ENCODE measurements around the gene PDE4D. TPM values are rescaled to one million over a fixed set of nuclear protein-coding genes. Genes with fewer than 3 reads are reported as not detected.
A peak's percentile ranks its signal among the peaks of the same experiment; 100 is the strongest.

The PDE4D gene
- total and polyA plus RNA-seq, 11 donors: 5.2 to 68.3 (median 42.1) TPM

DNA sequence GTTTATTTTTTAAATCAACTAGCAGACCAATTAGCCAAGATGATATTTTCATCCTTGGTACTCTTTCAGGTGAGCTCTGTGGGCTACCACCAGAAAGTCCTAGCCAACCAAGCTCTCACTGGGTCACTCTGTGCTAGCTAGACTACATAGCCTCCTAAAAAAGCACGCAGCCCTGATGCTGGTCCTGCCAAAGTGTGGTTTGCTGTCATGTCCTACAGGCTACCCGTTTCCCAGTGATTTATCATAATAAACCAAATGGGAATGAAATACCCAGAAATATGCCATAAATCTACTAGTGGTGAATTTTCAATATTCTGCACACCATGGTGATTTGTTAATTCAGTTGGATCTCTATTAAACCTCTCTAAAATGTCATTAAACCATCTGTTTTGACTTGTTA, 829.2 kb downstream of the PDE4D start:
- no peak for ATAC-seq
- H3K27ac ChIP-seq: no peak overlapping the region

DNA sequence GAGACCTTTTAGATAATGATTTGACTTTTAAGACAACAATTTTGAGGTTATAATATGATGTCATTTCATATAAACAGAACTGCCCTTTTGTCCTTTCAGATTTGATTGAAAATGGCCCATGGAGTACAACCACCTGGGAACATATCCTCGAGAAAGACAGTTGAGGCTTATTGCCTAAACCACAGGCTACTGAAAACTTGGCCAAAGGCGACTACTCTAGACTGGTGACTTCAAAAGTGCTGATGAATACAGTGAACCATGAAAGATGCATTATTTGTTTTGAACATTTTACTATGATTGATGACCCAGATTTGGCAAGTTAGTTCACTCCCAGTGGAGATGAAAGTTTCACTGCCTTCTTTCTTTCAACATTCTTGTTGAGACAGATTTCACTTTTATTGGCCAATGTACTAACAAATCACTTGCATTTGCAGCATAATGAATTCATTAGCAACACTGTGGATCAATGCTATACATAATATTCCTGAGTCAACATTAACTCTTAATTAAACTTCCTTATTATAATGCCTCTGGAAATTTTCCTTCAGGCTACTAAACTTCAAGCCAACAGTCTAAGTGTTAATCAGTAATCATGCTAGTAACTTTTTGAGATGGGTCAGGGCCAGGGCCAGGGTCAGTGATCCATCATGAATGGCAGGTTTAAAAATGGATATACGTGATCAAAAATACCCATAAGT, 830.4 kb downstream of the PDE4D start:
- Histone ChIP-seq H3K36me3 (no peaks in the 10 kb centered on the region), H3K4me3 (no peak overlapping the region), H3K27ac (no peak overlapping the region), H3K4me1 (peaks cover 0 to 7% (median 0%) of the 10 kb centered on the region in 12 donors), H3K27me3 (no peaks in the 10 kb centered on the region), H3K9me3 (no peaks in the 10 kb centered on the region)
- ATAC-seq (peak in 1 of 4 donors; percentile 74), DNase-seq (no peak)
- TF ChIP-seq, protein P1, sequence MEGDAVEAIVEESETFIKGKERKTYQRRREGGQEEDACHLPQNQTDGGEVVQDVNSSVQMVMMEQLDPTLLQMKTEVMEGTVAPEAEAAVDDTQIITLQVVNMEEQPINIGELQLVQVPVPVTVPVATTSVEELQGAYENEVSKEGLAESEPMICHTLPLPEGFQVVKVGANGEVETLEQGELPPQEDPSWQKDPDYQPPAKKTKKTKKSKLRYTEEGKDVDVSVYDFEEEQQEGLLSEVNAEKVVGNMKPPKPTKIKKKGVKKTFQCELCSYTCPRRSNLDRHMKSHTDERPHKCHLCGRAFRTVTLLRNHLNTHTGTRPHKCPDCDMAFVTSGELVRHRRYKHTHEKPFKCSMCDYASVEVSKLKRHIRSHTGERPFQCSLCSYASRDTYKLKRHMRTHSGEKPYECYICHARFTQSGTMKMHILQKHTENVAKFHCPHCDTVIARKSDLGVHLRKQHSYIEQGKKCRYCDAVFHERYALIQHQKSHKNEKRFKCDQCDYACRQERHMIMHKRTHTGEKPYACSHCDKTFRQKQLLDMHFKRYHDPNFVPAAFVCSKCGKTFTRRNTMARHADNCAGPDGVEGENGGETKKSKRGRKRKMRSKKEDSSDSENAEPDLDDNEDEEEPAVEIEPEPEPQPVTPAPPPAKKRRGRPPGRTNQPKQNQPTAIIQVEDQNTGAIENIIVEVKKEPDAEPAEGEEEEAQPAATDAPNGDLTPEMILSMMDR (IDR thresholded peaks at IDR 0.05): no peak
- no peak for TF ChIP-seq POLR2A (IDR thresholded peaks at IDR 0.05)
- 68 to 86% (median 76%) methylated on average over 3 of the region's 3 CpGs for WGBS, 4 donors
- intact Hi-C loops (cut with DNase I): no loop called here

More for the DNA sequence above, 829.2 kb downstream of the PDE4D start:
- WGBS, 4 donors: 44 to 88% (median 63%) methylated on average over 2 of the region's 2 CpGs
- Histone ChIP-seq H3K4me1 (peaks cover 0 to 11% (median 0%) of the 10 kb centered on the region in 12 donors), H3K36me3 (no peaks in the 10 kb centered on the region), H3K9me3 (no peaks in the 10 kb centered on the region), H3K4me3 (no peak overlapping the region), H3K27me3 (no peaks in the 10 kb centered on the region)
- no peak for TF ChIP-seq POLR2A (IDR thresholded peaks at IDR 0.05)
- TF ChIP-seq, protein P1 (IDR thresholded peaks at IDR 0.05): no peak
- intact Hi-C loops (cut with DNase I): no loop called here
- DNase-seq: no peak

DNA sequence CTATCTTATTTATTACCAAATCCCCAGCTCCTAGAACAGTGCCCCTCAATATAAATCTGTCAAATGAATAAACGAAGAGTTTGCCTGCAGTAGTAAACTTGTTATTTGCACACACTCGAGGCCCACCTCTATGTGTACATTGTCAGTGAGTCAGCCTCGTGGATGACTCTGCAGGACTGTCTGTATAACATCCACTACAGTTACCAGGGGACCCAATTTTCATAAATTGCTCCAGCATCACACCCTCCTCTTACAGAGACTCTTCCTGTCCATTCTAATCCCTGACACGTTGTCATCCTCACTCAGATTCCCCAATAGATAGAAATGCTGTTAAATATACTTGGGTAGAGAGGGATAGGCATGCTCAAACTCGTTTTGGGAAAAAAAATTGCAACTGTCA, 832.1 kb downstream of the PDE4D start:
- no peak for DNase-seq
- intact Hi-C loops (cut with DNase I): no loop called here
- Histone ChIP-seq H3K27ac (no peak overlapping the region), H3K4me3 (no peak overlapping the region), H3K9me3 (peaks cover 0 to 4% (median 0%) of the 10 kb centered on the region in 12 donors), H3K27me3 (no peaks in the 10 kb centered on the region), H3K36me3 (peaks cover 0 to 10% (median 0%) of the 10 kb centered on the region in 9 donors), H3K4me1 (peaks cover 0 to 7% (median 0%) of the 10 kb centered on the region in 12 donors)
- no peak for ATAC-seq
- WGBS, 4 donors: 63 to 83% (median 76%) methylated on average over 5 of the region's 5 CpGs
- TF ChIP-seq, protein P1 (IDR thresholded peaks at IDR 0.05): no peak
- TF ChIP-seq POLR2A (IDR thresholded peaks at IDR 0.05): no peak

DNA sequence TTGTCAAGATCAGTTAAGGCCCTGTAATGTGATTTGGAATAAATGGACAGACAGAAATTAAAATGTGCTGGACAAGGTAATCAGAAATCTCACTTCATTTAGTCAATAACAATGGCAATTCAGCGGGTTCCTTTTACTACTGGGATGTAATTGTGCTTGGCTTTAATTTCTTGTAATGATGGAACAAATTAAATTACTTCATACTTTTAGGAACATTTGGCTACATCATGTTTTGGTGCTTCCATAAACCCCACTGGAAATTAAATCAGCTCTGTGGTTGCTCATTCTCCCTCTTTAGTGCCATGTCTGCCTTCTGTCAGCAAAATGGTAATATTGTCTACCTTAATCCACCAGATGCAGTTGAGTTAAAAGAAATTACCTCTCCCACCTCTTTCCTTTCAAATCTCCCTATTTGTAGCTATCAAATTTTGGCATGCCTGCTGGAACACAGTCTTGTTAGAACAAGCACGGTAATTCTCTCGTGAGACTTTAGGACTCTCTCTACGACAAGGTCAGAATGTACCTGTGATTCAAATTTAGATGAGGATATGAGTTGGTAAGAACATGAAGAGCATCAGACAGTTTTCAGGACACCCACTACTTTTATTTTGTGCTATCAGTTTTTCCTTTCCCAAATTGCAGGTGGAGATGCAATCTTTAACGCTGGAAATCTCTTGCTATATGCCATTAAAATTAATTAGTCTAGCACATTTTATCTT, 834.4 kb downstream of the PDE4D start:
- Histone ChIP-seq H3K27ac (no peak overlapping the region), H3K27me3 (no peaks in the 10 kb centered on the region), H3K9me3 (peaks cover 0 to 4% (median 0%) of the 10 kb centered on the region in 12 donors), H3K4me1 (peaks cover 0 to 7% (median 0%) of the 10 kb centered on the region in 12 donors), H3K36me3 (peaks cover 0 to 10% (median 0%) of the 10 kb centered on the region in 9 donors), H3K4me3 (no peak overlapping the region)
- no peak for DNase-seq
- WGBS, 4 donors: 52 to 79% (median 61%) methylated on average over 5 of the region's 5 CpGs
- ATAC-seq: peak in 1 of 4 donors; percentile 38
- intact Hi-C loops (cut with DNase I): loop anchor here in 1 of 10 donors (2.0 kb wide), 1 partner anchor 50 kb away; no protein-coding TSS in a partner anchor
- TF ChIP-seq POLR2A (IDR thresholded peaks at IDR 0.05): no peak
- TF ChIP-seq, protein P1 (IDR thresholded peaks at IDR 0.05): no peak

All from heart left ventricle (tissue), 16 donors.